HepG2 (cell line): ENCODE data around the gene TIMM44. TPM values are rescaled to one million over a fixed set of nuclear protein-coding genes. Genes with fewer than 3 reads are reported as not detected.

Experiments
- BCLAF1 ChIP-seq: fragments of 450-650 bp; IDR thresholded peaks from 2 replicates; pipeline ENCODE4 v1.6.1; 2017; ENCODE audit warnings: mild to moderate bottlenecking
- GTF2F1 ChIP-seq: fragments of 150-350 bp; IDR thresholded peaks from 2 replicates; pipeline ENCODE4 v1.6.1; 2014; ENCODE audit warnings: low read length
- HMG20B ChIP-seq: conservative IDR thresholded peaks from 2 replicates; pipeline ENCODE4 v1.6.1; 2016; ENCODE audit warnings: missing genetic modification reagents, missing compliant biosample characterization
- MED13 ChIP-seq: sonication (generic); formaldehyde crosslinking; IDR thresholded peaks from 2 replicates; pipeline ENCODE4 v1.5.0; 2020; ENCODE audit warnings: missing genetic modification reagents
- POGZ ChIP-seq: sonication (generic); formaldehyde crosslinking; IDR thresholded peaks from 2 replicates; pipeline ENCODE4 v1.4.0; 2020; ENCODE audit warnings: mild to moderate bottlenecking, missing genetic modification reagents
- RFX1 ChIP-seq: fragments of 450-650 bp; IDR thresholded peaks from 2 replicates; pipeline ENCODE4 v1.6.1; 2017
- TIGD3 ChIP-seq: sonication (generic); formaldehyde crosslinking; IDR thresholded peaks from 2 replicates; pipeline ENCODE4 v1.5.1; 2020; ENCODE audit warnings: mild to moderate bottlenecking, missing genetic modification reagents, borderline replicate concordance
- ZBTB33 ChIP-seq: sonication (generic); formaldehyde crosslinking; IDR thresholded peaks from 2 replicates; pipeline ENCODE4 v1.4.0; 2020; ENCODE audit warnings: missing genetic modification reagents
- ZNF143 ChIP-seq: sonication (generic); formaldehyde crosslinking; IDR thresholded peaks from 2 replicates; pipeline ENCODE4 v1.4.0; 2020; ENCODE audit warnings: missing genetic modification reagents
- ZNF260 ChIP-seq: sonication (generic); formaldehyde crosslinking; IDR thresholded peaks from 2 replicates; pipeline ENCODE4 v1.4.0; 2020; ENCODE audit warnings: missing genetic modification reagents, low read depth, mild to moderate bottlenecking, borderline replicate concordance
- ZNF414 ChIP-seq: sonication (generic); formaldehyde crosslinking; IDR thresholded peaks from 2 replicates; pipeline ENCODE4 v1.5.0; 2020; ENCODE audit warnings: missing genetic modification reagents
- ZNF512B ChIP-seq: sonication (generic); formaldehyde crosslinking; IDR thresholded peaks from 2 replicates; pipeline ENCODE4 v1.5.1; 2020; ENCODE audit warnings: missing genetic modification reagents, mild to moderate bottlenecking, borderline replicate concordance
- ZNF597 ChIP-seq: sonication (generic); formaldehyde crosslinking; IDR thresholded peaks from 2 replicates; pipeline ENCODE4 v1.5.0; 2020; ENCODE audit warnings: missing genetic modification reagents
- ZNF616 ChIP-seq: sonication (generic); formaldehyde crosslinking; IDR thresholded peaks from 2 replicates; pipeline ENCODE4 v1.5.0; 2020; ENCODE audit warnings: low read depth, mild to moderate bottlenecking, missing genetic modification reagents
- ZNF75D ChIP-seq: sonication (generic); formaldehyde crosslinking; IDR thresholded peaks from 2 replicates; pipeline ENCODE4 v1.8.1; 2023; ENCODE audit warnings: missing genetic modification reagents, mild to moderate bottlenecking, borderline replicate concordance
- ZSCAN30 ChIP-seq: sonication (generic); formaldehyde crosslinking; IDR thresholded peaks from 2 replicates; pipeline ENCODE4 v1.5.0; 2020; ENCODE audit warnings: mild to moderate bottlenecking, missing genetic modification reagents
- ZZZ3 ChIP-seq: sonication (generic); formaldehyde crosslinking; IDR thresholded peaks from 2 replicates; pipeline ENCODE4 v1.4.0; 2020; ENCODE audit warnings: missing genetic modification reagents, mild to moderate bottlenecking, borderline replicate concordance
- polyA plus RNA-seq, 8 experiments: library from polyadenylated mRNA; depleted of rRNA in 3 of 8; stranded (reverse) in 7 of 8; unstranded in 1 of 8; fragments of >200 nt; fragmentation: Illumina TruSeq in 4 of 8; extraction: Trizol in 4 of 8; gene quantifications; 2 replicates each; pipeline versions ENCODE4 v1.2.1 to v1.2.3, GENCODE V29; 2011 to 2016; ENCODE audit warnings: low read depth in 4 of 8, missing spikeins in 1 of 8, mixed read lengths in 1 of 8; ENCODE audit not compliant: insufficient read depth in 1 of 8
- total RNA-seq, 5 experiments: library from RNA; depleted of rRNA; stranded (reverse); fragments of >200 nt; fragmentation: Illumina TruSeq; extraction: Trizol; gene quantifications; 2 replicates each; pipeline ENCODE4 v1.2.3, GENCODE V29; 2016; ENCODE audit warnings: low read depth in 1 of 5

Gene TIMM44
- total and polyA plus RNA-seq, 2 of the 13 experiments (the other 11 are each of a cell fraction or from before 2014, with no cell fraction given): 42.9 to 72.6 TPM

GRCh38 chr19:7925171-7925851, 18.2 kb downstream of the TIMM44 start (continued):
- no peak for TF ChIP-seq HMG20B (CRISPR knock-in tag)
- TF ChIP-seq GTF2F1: no peak
- no peak for TF ChIP-seq ZNF260 (CRISPR knock-in tag)
- TF ChIP-seq ZNF143 (CRISPR knock-in tag): no peak
- no peak for TF ChIP-seq ZNF75D (CRISPR knock-in tag)
- no peak for TF ChIP-seq BCLAF1
- TF ChIP-seq TIGD3: no peak
- no peak for TF ChIP-seq ZSCAN30
- TF ChIP-seq ZNF512B (CRISPR knock-in tag): no peak
- no peak for TF ChIP-seq RFX1
- peak; percentile 58; the same call in 1 of the 2 replicates for TF ChIP-seq ZNF414
- TF ChIP-seq POGZ (CRISPR knock-in tag): no peak
- TF ChIP-seq ZZZ3: no peak
- TF ChIP-seq ZBTB33: peak; percentile 55; the same call in 1 of the 2 replicates
- TF ChIP-seq ZNF616 (CRISPR knock-in tag): peak; percentile 91
- no peak for TF ChIP-seq MED13 (CRISPR knock-in tag)
- TF ChIP-seq ZNF597 (CRISPR knock-in tag): no peak
